T-helper 17 cell (primary cell): ENCODE results near the gene RASAL2. TPM values are rescaled to one million over a fixed set of nuclear protein-coding genes. Genes with fewer than 3 reads are reported as not detected.
"Not testable (repeated sequence)": the region's sequence is repeated elsewhere in the genome, so short reads cannot be mapped to it uniquely, and the experiment has no call there.

Source experiments
- ATAC-seq: fragments of 150-1000 bp; cut with Tn5 transposase; 2 replicates; pipeline ENCODE4 v1.10.0; 2021; ENCODE audit warnings: mild to moderate bottlenecking, moderate library complexity
- DNase-seq, 3 donors: peaks; one replicate each; pipeline versions ENCODE4 v3.0.0 to v3.0.0-alpha.2; 2020 to 2021
- H3K9me3 ChIP-seq: one replicate; pipeline ENCODE4 v1.7.0; 2013; ENCODE audit warnings: low read length, mild to moderate bottlenecking; ENCODE audit not compliant: control insufficient read depth, poor library complexity, severe bottlenecking
- H3K27ac Mint-ChIP-seq: one replicate; pipeline ENCODE4 v1.8.0; 2022; ENCODE audit warnings: mild to moderate bottlenecking, moderate library complexity, mixed read lengths
- H3K27me3 Mint-ChIP-seq: one replicate; pipeline ENCODE4 v1.8.0; 2022; ENCODE audit warnings: mixed read lengths
- H3K36me3 Mint-ChIP-seq: one replicate; pipeline ENCODE4 v1.8.0; 2022; ENCODE audit warnings: low read depth, mixed read lengths
- H3K4me1 Mint-ChIP-seq: one replicate; pipeline ENCODE4 v1.8.0; 2022; ENCODE audit warnings: mild to moderate bottlenecking, mixed read lengths
- H3K4me3 Mint-ChIP-seq: one replicate; pipeline ENCODE4 v1.8.0; 2022; ENCODE audit warnings: mild to moderate bottlenecking, moderate library complexity, mixed read lengths
- total RNA-seq, 4 donors: library from RNA in 2 of 4; stranded (reverse) in 2 of 4; gene quantifications; one replicate each; pipeline ENCODE4 v1.2.3 and lab custom pipeline; 2022 to 2026

Gene RASAL2
- total RNA-seq, 2 donors from 2014 or later, result 0.07 to 0.29 TPM

- no peaks in the 10 kb centered on the region for H3K27me3 Mint-ChIP-seq
- no peak for ATAC-seq
Observed at GRCh38 chr1:178109348-178110143, 15.6 kb downstream of the RASAL2 start.

GRCh38 chr1:178115260-178115659, 21.4 kb downstream of the RASAL2 start:
- Mint-ChIP-seq H3K27ac (no peak overlapping the region), H3K36me3 (no peaks in the 10 kb centered on the region), H3K27me3 (no peaks in the 10 kb centered on the region), H3K4me1 (no peaks in the 10 kb centered on the region), H3K4me3 (no peak overlapping the region)
- no peak for DNase-seq
- H3K9me3 ChIP-seq, result no peaks in the 10 kb centered on the region
- ATAC-seq, result no peak

More at GRCh38 chr1:178109348-178110143, 15.6 kb downstream of the RASAL2 start:
- DNase-seq, result no peak
- no peak overlapping the region for H3K27ac Mint-ChIP-seq
- no peaks in the 10 kb centered on the region for H3K9me3 ChIP-seq
- no peaks in the 10 kb centered on the region for H3K36me3 Mint-ChIP-seq
- H3K4me3 Mint-ChIP-seq, result no peak overlapping the region
- no peaks in the 10 kb centered on the region for H3K4me1 Mint-ChIP-seq

- no peak overlapping the region for H3K4me3 Mint-ChIP-seq
- H3K36me3 Mint-ChIP-seq, result no peaks in the 10 kb centered on the region
- H3K27ac Mint-ChIP-seq, result no peak overlapping the region
- H3K9me3 ChIP-seq, result no peaks in the 10 kb centered on the region
- H3K4me1 Mint-ChIP-seq, result no peaks in the 10 kb centered on the region
- DNase-seq (no peak), ATAC-seq (no peak)
- H3K27me3 Mint-ChIP-seq, result no peaks in the 10 kb centered on the region
Observed at GRCh38 chr1:178118524-178118923, 24.6 kb downstream of the RASAL2 start.

- Mint-ChIP-seq H3K27me3 (no peaks in the 10 kb centered on the region), H3K36me3 (no peaks in the 10 kb centered on the region), H3K4me3 (no peak overlapping the region), H3K27ac (no peak overlapping the region), H3K4me1 (no peaks in the 10 kb centered on the region)
- H3K9me3 ChIP-seq, result no peaks in the 10 kb centered on the region
- ATAC-seq (no peak), DNase-seq (no peak)
Observed at GRCh38 chr1:178119628-178120027, 25.7 kb downstream of the RASAL2 start.

GRCh38 chr1:178120088-178120487, 26.2 kb downstream of the RASAL2 start:
- Mint-ChIP-seq H3K4me1 (no peaks in the 10 kb centered on the region), H3K4me3 (no peak overlapping the region), H3K27ac (no peak overlapping the region), H3K27me3 (no peaks in the 10 kb centered on the region), H3K36me3 (no peaks in the 10 kb centered on the region)
- DNase-seq, result no peak
- no peak for ATAC-seq
- no peaks in the 10 kb centered on the region for H3K9me3 ChIP-seq

- ATAC-seq, H3K27me3 Mint-ChIP-seq, H3K27ac Mint-ChIP-seq, DNase-seq, H3K9me3 ChIP-seq, H3K4me3 Mint-ChIP-seq, H3K36me3 Mint-ChIP-seq, H3K4me1 Mint-ChIP-seq: not testable (repeated sequence)
Observed at GRCh38 chr1:178120520-178121052, 26.7 kb downstream of the RASAL2 start.

GRCh38 chr1:178121883-178122282, 28.0 kb downstream of the RASAL2 start:
- H3K36me3 Mint-ChIP-seq, result no peaks in the 10 kb centered on the region
- no peak overlapping the region for H3K4me3 Mint-ChIP-seq
- no peaks in the 10 kb centered on the region for H3K4me1 Mint-ChIP-seq
- no peaks in the 10 kb centered on the region for H3K9me3 ChIP-seq
- no peak for ATAC-seq
- no peak overlapping the region for H3K27ac Mint-ChIP-seq
- no peak for DNase-seq
- H3K27me3 Mint-ChIP-seq, result no peaks in the 10 kb centered on the region

GRCh38 chr1:178122283-178122682, 28.4 kb downstream of the RASAL2 start:
- Mint-ChIP-seq H3K27me3 (no peaks in the 10 kb centered on the region), H3K4me3 (no peak overlapping the region), H3K27ac (no peak overlapping the region), H3K36me3 (no peaks in the 10 kb centered on the region), H3K4me1 (no peaks in the 10 kb centered on the region)
- H3K9me3 ChIP-seq, result no peaks in the 10 kb centered on the region
- DNase-seq (no peak), ATAC-seq (no peak)

- ATAC-seq, result no peak
- Mint-ChIP-seq H3K4me1 (no peaks in the 10 kb centered on the region), H3K4me3 (no peak overlapping the region), H3K27ac (no peak overlapping the region), H3K36me3 (no peaks in the 10 kb centered on the region), H3K27me3 (no peaks in the 10 kb centered on the region)
- DNase-seq, result no peak
- H3K9me3 ChIP-seq, result no peaks in the 10 kb centered on the region
Observed at GRCh38 chr1:178124115-178124514, 30.2 kb downstream of the RASAL2 start.

- ATAC-seq (no peak), DNase-seq (no peak)
- no peaks in the 10 kb centered on the region for H3K27me3 Mint-ChIP-seq
- no peak overlapping the region for H3K27ac Mint-ChIP-seq
- H3K36me3 Mint-ChIP-seq, result no peaks in the 10 kb centered on the region
- no peak overlapping the region for H3K4me3 Mint-ChIP-seq
- H3K9me3 ChIP-seq, result no peaks in the 10 kb centered on the region
- no peaks in the 10 kb centered on the region for H3K4me1 Mint-ChIP-seq
Observed at GRCh38 chr1:178126261-178126660, 32.4 kb downstream of the RASAL2 start.

GRCh38 chr1:178126741-178127185, 32.9 kb downstream of the RASAL2 start:
- no peaks in the 10 kb centered on the region for H3K9me3 ChIP-seq
- Mint-ChIP-seq H3K4me1 (no peaks in the 10 kb centered on the region), H3K27me3 (no peaks in the 10 kb centered on the region), H3K4me3 (no peak overlapping the region), H3K27ac (no peak overlapping the region), H3K36me3 (no peaks in the 10 kb centered on the region)
- ATAC-seq (no peak), DNase-seq (no peak)

- DNase-seq (no peak), ATAC-seq (no peak)
- H3K4me1 Mint-ChIP-seq, result no peaks in the 10 kb centered on the region
- no peaks in the 10 kb centered on the region for H3K27me3 Mint-ChIP-seq
- no peaks in the 10 kb centered on the region for H3K36me3 Mint-ChIP-seq
- no peaks in the 10 kb centered on the region for H3K9me3 ChIP-seq
- H3K4me3 Mint-ChIP-seq, result no peak overlapping the region
- H3K27ac Mint-ChIP-seq, result no peak overlapping the region
Observed at GRCh38 chr1:178127482-178128191, 33.7 kb downstream of the RASAL2 start.

GRCh38 chr1:178133239-178133989, 39.5 kb downstream of the RASAL2 start:
- Mint-ChIP-seq H3K4me3 (no peak overlapping the region), H3K4me1 (no peaks in the 10 kb centered on the region), H3K27ac (no peak overlapping the region), H3K36me3 (no peaks in the 10 kb centered on the region), H3K27me3 (no peaks in the 10 kb centered on the region)
- DNase-seq, result no peak
- no peaks in the 10 kb centered on the region for H3K9me3 ChIP-seq
- ATAC-seq, result no peak
